Mesendoderm (in vitro differentiated cells): ENCODE data around the gene HILPDA.
"Not testable (repeated sequence)": the region's sequence is repeated elsewhere in the genome, so short reads cannot be mapped to it uniquely, and the experiment has no call there.

Experiments
- DNase-seq: peaks from one replicate; pipeline ENCODE4 v3.0.0; 2013
- H2AK5ac ChIP-seq: 2 replicates; pipeline ENCODE4 v1.6.1; 2013; ENCODE audit warnings: low read length, inconsistent platforms
- H2BK120ac ChIP-seq: 2 replicates; pipeline ENCODE4 v1.6.1; 2013; ENCODE audit warnings: low read depth, mild to moderate bottlenecking, low read length, moderate library complexity, mixed read lengths
- H2BK15ac ChIP-seq: replicated peaks from 2 replicates; pipeline ENCODE4 v1.6.1; 2013; ENCODE audit warnings: low read depth, mild to moderate bottlenecking, moderate library complexity
- H2BK5ac ChIP-seq: 2 replicates; pipeline ENCODE4 v1.6.1; 2013; ENCODE audit warnings: low read length, inconsistent platforms
- H3K18ac ChIP-seq: 2 replicates; pipeline ENCODE4 v1.6.1; 2013; ENCODE audit warnings: mild to moderate bottlenecking, low read length, mixed read lengths
- H3K23ac ChIP-seq: one replicate; pipeline ENCODE4 v1.6.1; 2013; ENCODE audit warnings: low read length
- H3K27ac ChIP-seq: 2 replicates; pipeline ENCODE4 v1.5.1; 2013; ENCODE audit warnings: low read depth, mild to moderate bottlenecking, inconsistent platforms, low read length, moderate library complexity
- H3K27me3 ChIP-seq: 2 replicates; pipeline ENCODE4 v1.6.1; 2013; ENCODE audit warnings: low read length, control low read depth, mild to moderate bottlenecking, inconsistent platforms; ENCODE audit not compliant: insufficient read depth, poor library complexity
- H3K36me3 ChIP-seq: 2 replicates; pipeline ENCODE4 v1.6.1; 2013; ENCODE audit warnings: low read length, inconsistent platforms; ENCODE audit not compliant: control insufficient read depth, insufficient read depth
- H3K4ac ChIP-seq: one replicate; pipeline ENCODE4 v1.6.1; 2013; ENCODE audit warnings: low read depth, mild to moderate bottlenecking, low read length, moderate library complexity
- H3K4me1 ChIP-seq: 2 replicates; pipeline ENCODE4 v1.6.1; 2013; ENCODE audit warnings: low read depth, low read length, inconsistent platforms; ENCODE audit not compliant: control insufficient read depth
- H3K4me2 ChIP-seq: 2 replicates; pipeline ENCODE4 v1.6.1; 2013; ENCODE audit warnings: low read length
- H3K4me3 ChIP-seq: 2 replicates; pipeline ENCODE4 v1.5.1; 2013; ENCODE audit warnings: mild to moderate bottlenecking, low read length
- H3K56ac ChIP-seq: one replicate; pipeline ENCODE4 v1.6.1; 2013; ENCODE audit warnings: low read length
- H3K79me1 ChIP-seq: 2 replicates; pipeline ENCODE4 v1.6.1; 2013; ENCODE audit warnings: low read length, inconsistent platforms
- H3K79me2 ChIP-seq: 2 replicates; pipeline ENCODE4 v1.6.1; 2013; ENCODE audit warnings: mild to moderate bottlenecking, low read length; ENCODE audit not compliant: control insufficient read depth, insufficient read depth
- H3K9ac ChIP-seq: 2 replicates; pipeline ENCODE4 v1.6.1; 2013; ENCODE audit warnings: low read length, inconsistent platforms
- H4K5ac ChIP-seq: one replicate; pipeline ENCODE4 v1.6.1; 2013; ENCODE audit warnings: low read length
- H4K8ac ChIP-seq: one replicate; pipeline ENCODE4 v1.6.1; 2013; ENCODE audit warnings: low read depth, mild to moderate bottlenecking, control low read depth, low read length, moderate library complexity
- WGBS: extraction: QIAGEN DNeasy Blood & Tissue Kit; methylation state at CpG from one replicate; pipeline ENCODE4 v1.1.7; 2013; ENCODE audit warnings: low lambda C conversion rate, missing lambda C conversion rate; ENCODE audit not compliant: insufficient coverage; ENCODE audit errors: extremely low coverage; 5-methylcytosine and 5-hydroxymethylcytosine counted together

The HILPDA gene

GRCh38 chr7:128453836-128454804 lies 1.6 kb upstream of the HILPDA start:
- DNase-seq: peak; percentile 95
- Histone ChIP-seq H3K23ac (no peak overlapping the region), H4K8ac (no peak overlapping the region), H3K4me1 (peaks cover 14% of the 10 kb centered on the region), H3K79me1 (peaks cover 13% of the 10 kb centered on the region), H2BK15ac (no peak overlapping the region), H3K9ac (peak overlapping the region; percentile 59), H2BK120ac (no peak overlapping the region), H3K18ac (peak overlapping the region; percentile 55), H2AK5ac (no peak overlapping the region), H3K4ac (peak overlapping the region; percentile 43), H3K36me3 (no peaks in the 10 kb centered on the region), H3K27me3 (no peaks in the 10 kb centered on the region), H3K4me2 (peak overlapping the region; percentile 39), H3K56ac (peak overlapping the region; percentile 89), H4K5ac (peak overlapping the region; percentile 74), H3K4me3 (no peak overlapping the region), H2BK5ac (peak overlapping the region; percentile 31), H3K79me2 (peaks cover 20% of the 10 kb centered on the region), H3K27ac (peak overlapping the region; percentile 77)
- no CpG with 5 or more reads among the region's 23 CpGs for WGBS

- peaks cover 26% of the 10 kb centered on the region for H3K79me2 ChIP-seq
- peak overlapping the region; percentile 74 for H4K5ac ChIP-seq
- peak overlapping the region; percentile 33 for H3K27ac ChIP-seq
- H3K36me3 ChIP-seq: no peaks in the 10 kb centered on the region
- peak overlapping the region; percentile 49 for H3K4me2 ChIP-seq
- no peak overlapping the region for H4K8ac ChIP-seq
- H2BK120ac ChIP-seq: no peak overlapping the region
- H2AK5ac ChIP-seq: peak overlapping the region; percentile 28
- peak overlapping the region; percentile 77 for H3K9ac ChIP-seq
- H2BK5ac ChIP-seq: peak overlapping the region; percentile 31
- WGBS: no CpG with 5 or more reads among the region's 25 CpGs
- H3K4me1 ChIP-seq: peaks cover 14% of the 10 kb centered on the region
- H3K4ac ChIP-seq: peak overlapping the region; percentile 43
- H3K4me3 ChIP-seq: peak overlapping the region; percentile 33
- H3K56ac ChIP-seq: peak overlapping the region; percentile 88
- H3K27me3 ChIP-seq: no peaks in the 10 kb centered on the region
- peak overlapping the region; percentile 29 for H3K18ac ChIP-seq
- H3K79me1 ChIP-seq: peaks cover 17% of the 10 kb centered on the region
- peak; percentile 52 for DNase-seq
- no peak overlapping the region for H2BK15ac ChIP-seq
- no peak overlapping the region for H3K23ac ChIP-seq
These were observed 703 bp upstream of the HILPDA start for GRCh38 chr7:128454808-128455542.

- Histone ChIP-seq H3K79me1 (peaks cover 17% of the 10 kb centered on the region), H3K9ac (peak overlapping the region; percentile 99), H3K27me3 (no peaks in the 10 kb centered on the region), H4K8ac (no peak overlapping the region), H3K27ac (peak overlapping the region; percentile 65), H3K36me3 (no peaks in the 10 kb centered on the region), H2BK120ac (no peak overlapping the region), H2BK15ac (no peak overlapping the region), H3K23ac (no peak overlapping the region), H3K4me1 (peaks cover 14% of the 10 kb centered on the region), H2BK5ac (peak overlapping the region; percentile 90), H3K18ac (peak overlapping the region; percentile 96), H4K5ac (peak overlapping the region; percentile 44), H2AK5ac (peak overlapping the region; percentile 1), H3K4ac (no peak overlapping the region), H3K4me2 (peak overlapping the region; percentile 97), H3K4me3 (peak overlapping the region; percentile 98), H3K56ac (peak overlapping the region; percentile 100), H3K79me2 (peaks cover 27% of the 10 kb centered on the region)
- no peak for DNase-seq
- WGBS: no CpG with 5 or more reads among the region's 5 CpGs
These were observed 612 bp downstream of the HILPDA start for GRCh38 chr7:128456255-128456725.

GRCh38 chr7:128457385-128457784 lies 1.7 kb downstream of the HILPDA start:
- not testable (repeated sequence) for H3K36me3 ChIP-seq, H3K23ac ChIP-seq, H3K4me2 ChIP-seq, H3K4ac ChIP-seq, H2BK15ac ChIP-seq, H3K27ac ChIP-seq, H2AK5ac ChIP-seq, H4K5ac ChIP-seq, H2BK120ac ChIP-seq, H4K8ac ChIP-seq, H3K56ac ChIP-seq, DNase-seq, H3K4me3 ChIP-seq, H2BK5ac ChIP-seq, H3K27me3 ChIP-seq, H3K18ac ChIP-seq
- no CpG with 5 or more reads among the region's 6 CpGs for WGBS
- H3K79me2 ChIP-seq: peaks cover 27% of the 10 kb centered on the region
- H3K9ac ChIP-seq: peak overlapping the region; percentile 3
- peaks cover 17% of the 10 kb centered on the region for H3K79me1 ChIP-seq
- H3K4me1 ChIP-seq: peaks cover 14% of the 10 kb centered on the region

- no peak overlapping the region for H2BK15ac ChIP-seq
- no CpG with 5 or more reads among the region's 3 CpGs for WGBS
- no peak overlapping the region for H3K4ac ChIP-seq
- no peaks in the 10 kb centered on the region for H3K27me3 ChIP-seq
- no peak overlapping the region for H3K4me2 ChIP-seq
- peaks cover 27% of the 10 kb centered on the region for H3K79me2 ChIP-seq
- H3K9ac ChIP-seq: no peak overlapping the region
- no peak overlapping the region for H3K23ac ChIP-seq
- H4K5ac ChIP-seq: no peak overlapping the region
- peaks cover 10% of the 10 kb centered on the region for H3K4me1 ChIP-seq
- no peak overlapping the region for H3K18ac ChIP-seq
- H3K79me1 ChIP-seq: peaks cover 19% of the 10 kb centered on the region
- H3K4me3 ChIP-seq: no peak overlapping the region
- H2AK5ac ChIP-seq: no peak overlapping the region
- H3K36me3 ChIP-seq: no peaks in the 10 kb centered on the region
- no peak for DNase-seq
- H2BK5ac ChIP-seq: no peak overlapping the region
- no peak overlapping the region for H3K56ac ChIP-seq
- H3K27ac ChIP-seq: no peak overlapping the region
- H2BK120ac ChIP-seq: no peak overlapping the region
- no peak overlapping the region for H4K8ac ChIP-seq
These were observed 3.3 kb downstream of the HILPDA start for GRCh38 chr7:128458956-128459355.
